Kidney (tissue), 14 donors: ENCODE measurements around the gene PLTP. TPM values are rescaled to one million over a fixed set of nuclear protein-coding genes. Genes with fewer than 3 reads are reported as not detected.
A peak's percentile ranks its signal among the peaks of the same experiment; 100 is the strongest.

ENCODE experiments used
- DNase-seq, 5 donors: peaks; one replicate each; pipeline ENCODE4 v3.0.0-alpha.2; 2013 to 2020
- FAIRE-seq: peaks from 2 replicates; lab custom pipeline; 2012; peaks lifted over from hg19 to GRCh38; lab: Jason Lieb, UNC
- H3K27ac ChIP-seq, 2 donors: one replicate each; pipeline ENCODE4 v1.7.0; 2013; ENCODE audit warnings: low read depth in 2 of 2, low read length in 2 of 2, inconsistent platforms in 1 of 2
- H3K27me3 ChIP-seq: one replicate; pipeline ENCODE4 v1.7.1; 2013; ENCODE audit warnings: low read length, inconsistent platforms; ENCODE audit not compliant: control insufficient read depth, insufficient read depth
- H3K36me3 ChIP-seq, 3 donors: one replicate each; pipeline versions ENCODE4 v1.7.0 to v1.7.1; 2013; ENCODE audit warnings: low read length in 3 of 3, control low read depth in 1 of 3, inconsistent platforms in 1 of 3; ENCODE audit not compliant: insufficient read depth in 3 of 3, control insufficient read depth in 2 of 3
- H3K4me1 ChIP-seq, 3 donors: one replicate each; pipeline versions ENCODE4 v1.7.0 to v1.7.1; 2013; ENCODE audit warnings: low read length in 3 of 3, inconsistent platforms in 1 of 3, low read depth in 1 of 3; ENCODE audit not compliant: control insufficient read depth in 2 of 3, insufficient read depth in 2 of 3
- H3K4me3 ChIP-seq, 3 donors: one replicate each; pipeline versions ENCODE4 v1.7.0 to v1.8.1; 2013; ENCODE audit warnings: low read length in 3 of 3, control low read depth in 1 of 3, inconsistent platforms in 1 of 3
- H3K9ac ChIP-seq, 3 donors: one replicate each; pipeline versions ENCODE4 v1.7.0 to v1.7.1; 2013; ENCODE audit warnings: low read length in 3 of 3, control low read depth in 1 of 3, inconsistent platforms in 1 of 3
- H3K9me3 ChIP-seq, 3 donors: one replicate each; pipeline versions ENCODE4 v1.7.0 to v1.7.1; 2013; ENCODE audit warnings: low read length in 3 of 3, control low read depth in 1 of 3, inconsistent platforms in 1 of 3; ENCODE audit not compliant: control insufficient read depth in 2 of 3, insufficient read depth in 1 of 3
- intact Hi-C: fragments of 100-400 bp; cut with DNase I; formaldehyde crosslinking; loops from one replicate; pipeline ENCODE4 v1.11.1; 2022
- polyA plus RNA-seq: library from polyadenylated mRNA; stranded (reverse); fragments of 350-450 nt; fragmentation: Illumina TruSeq; extraction: RNeasy Lipid Tissue Mini Kit (QIAGEN cat#74804); gene quantifications from one replicate; pipeline ENCODE4 v1.2.3, GENCODE V29; 2014; ENCODE audit warnings: low read depth, low replicate concordance; ENCODE audit not compliant: insufficient read depth
- total RNA-seq: library from RNA; stranded (reverse); fragmentation: NEBNext Ultra II Directional; extraction: Animal tissue kit (Norgen Biotek cat#: 25700); gene quantifications from one replicate; pipeline ENCODE4 v1.2.1, GENCODE V29; 2021
- TF ChIP-seq, protein P1 (sequence below): IDR thresholded peaks from 3 replicates; pipeline ENCODE4 v1.5.1; 2012; ENCODE audit warnings: mild to moderate bottlenecking, moderate library complexity, borderline replicate concordance; ENCODE audit not compliant: insufficient read depth; ENCODE audit errors: extremely low read depth
- donor health status: control.
- donor health status: control.
- donor health status: control.
- donor health status: control.
- donor health status: control.
- donor health status: DM: yes; HTN: yes; CAD: no.
- donor health status: Normal renal cell carcinoma (clear cell type).

Gene PLTP
- total and polyA plus RNA-seq, 2 donors from 2014 or later = 345 to 790 TPM

DNA sequence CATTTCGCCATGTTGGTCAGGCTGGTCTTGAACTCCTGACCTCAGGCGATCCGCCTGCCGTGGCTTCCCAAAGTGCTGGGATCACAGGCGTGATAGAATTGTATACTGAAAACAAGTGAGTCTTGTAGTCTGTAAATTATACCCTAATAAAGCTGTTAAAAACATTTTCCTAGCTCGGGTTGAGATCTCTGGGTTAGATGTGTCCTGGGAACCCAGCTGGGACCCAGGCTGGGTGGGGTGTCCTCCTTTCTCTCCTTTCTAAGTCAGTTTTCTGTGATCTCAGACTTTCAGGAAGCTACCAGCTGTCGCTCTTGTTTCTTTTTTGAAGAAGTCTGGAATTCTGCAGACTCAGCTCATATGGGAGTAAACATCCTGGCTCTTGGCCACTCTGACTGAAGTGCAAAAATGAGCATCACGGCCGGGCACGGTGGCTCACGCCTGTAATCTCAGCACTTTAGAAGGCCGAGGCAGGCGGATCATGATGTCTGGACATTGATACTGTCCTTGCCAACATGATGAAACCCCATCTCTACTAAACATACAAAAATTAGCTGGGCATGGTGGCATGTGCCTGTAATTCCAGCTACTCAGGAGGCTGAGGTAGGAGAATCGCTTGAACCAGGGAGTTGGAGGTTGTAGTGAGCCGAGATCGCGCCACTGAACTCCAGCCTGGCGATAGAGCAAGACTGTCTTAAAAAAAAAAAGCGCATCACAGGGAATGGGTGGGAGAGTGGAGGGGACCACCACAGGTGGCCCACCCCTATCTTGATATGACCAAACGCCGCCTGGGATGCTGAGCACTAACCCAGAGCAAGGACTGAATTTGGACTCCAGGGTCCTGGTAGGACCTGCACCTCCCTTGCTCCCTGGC lies 12.7 kb upstream of the PLTP start:
- peak overlapping the region in 1 of 3 donors; percentile 12 for H3K9ac ChIP-seq
- intact Hi-C loops = no loop called here

DNA sequence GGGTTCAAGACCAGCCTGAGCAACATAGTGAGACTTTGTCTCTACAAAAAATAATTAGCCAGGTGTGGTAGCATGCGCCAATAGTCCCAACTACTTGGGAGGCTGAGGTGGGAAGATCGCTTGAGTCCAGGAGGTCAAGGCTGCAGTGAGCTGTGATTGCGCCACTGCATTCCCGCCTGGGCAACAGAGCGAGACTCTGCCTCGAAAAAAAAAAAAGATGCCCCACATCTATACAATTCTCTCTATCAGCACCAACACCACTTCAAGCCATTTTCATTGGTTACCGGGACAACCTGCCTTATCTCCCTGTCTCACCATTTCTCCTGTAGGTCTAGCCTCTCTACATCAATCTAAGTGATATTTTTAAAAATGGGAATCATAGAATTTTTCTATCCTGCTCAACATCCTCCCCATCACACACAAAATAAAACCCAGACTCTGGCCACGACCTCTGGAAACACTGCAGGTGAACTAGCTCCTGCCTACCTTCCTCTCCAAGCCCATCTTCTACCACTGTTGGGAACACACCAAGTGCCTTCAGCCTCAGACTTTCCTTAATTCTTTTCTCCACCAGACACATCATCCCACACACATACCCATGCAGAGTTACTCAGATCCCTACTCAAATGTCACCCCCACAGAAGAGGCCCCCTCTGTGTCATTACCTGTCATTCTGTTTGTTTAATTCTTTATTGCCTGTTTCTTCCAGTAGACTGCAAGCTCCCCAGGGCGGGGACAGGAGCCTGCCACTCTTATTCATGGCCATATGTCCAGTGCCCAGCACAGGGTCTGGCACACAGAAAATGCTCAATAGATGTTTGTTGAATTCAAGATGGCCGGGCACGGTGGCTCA lies 9.6 kb upstream of the PLTP start:
- Histone ChIP-seq H3K4me1 (peaks cover 0 to 19% (median 12%) of the 10 kb centered on the region in 3 donors), H3K27me3 (no peaks in the 10 kb centered on the region), H3K4me3 (no peak overlapping the region), H3K9me3 (no peaks in the 10 kb centered on the region), H3K36me3 (no peaks in the 10 kb centered on the region), H3K27ac (peak overlapping the region in 1 of 2 donors; percentile 3), H3K9ac (no peak overlapping the region)
- no peak for FAIRE-seq
- intact Hi-C loops = no loop called here
- peak in 3 of 5 donors; percentile 41 to 57 (median 53) for DNase-seq
- TF ChIP-seq, protein P1, sequence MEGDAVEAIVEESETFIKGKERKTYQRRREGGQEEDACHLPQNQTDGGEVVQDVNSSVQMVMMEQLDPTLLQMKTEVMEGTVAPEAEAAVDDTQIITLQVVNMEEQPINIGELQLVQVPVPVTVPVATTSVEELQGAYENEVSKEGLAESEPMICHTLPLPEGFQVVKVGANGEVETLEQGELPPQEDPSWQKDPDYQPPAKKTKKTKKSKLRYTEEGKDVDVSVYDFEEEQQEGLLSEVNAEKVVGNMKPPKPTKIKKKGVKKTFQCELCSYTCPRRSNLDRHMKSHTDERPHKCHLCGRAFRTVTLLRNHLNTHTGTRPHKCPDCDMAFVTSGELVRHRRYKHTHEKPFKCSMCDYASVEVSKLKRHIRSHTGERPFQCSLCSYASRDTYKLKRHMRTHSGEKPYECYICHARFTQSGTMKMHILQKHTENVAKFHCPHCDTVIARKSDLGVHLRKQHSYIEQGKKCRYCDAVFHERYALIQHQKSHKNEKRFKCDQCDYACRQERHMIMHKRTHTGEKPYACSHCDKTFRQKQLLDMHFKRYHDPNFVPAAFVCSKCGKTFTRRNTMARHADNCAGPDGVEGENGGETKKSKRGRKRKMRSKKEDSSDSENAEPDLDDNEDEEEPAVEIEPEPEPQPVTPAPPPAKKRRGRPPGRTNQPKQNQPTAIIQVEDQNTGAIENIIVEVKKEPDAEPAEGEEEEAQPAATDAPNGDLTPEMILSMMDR = no peak

More for the DNA sequence above, 12.7 kb upstream of the PLTP start:
- Histone ChIP-seq H3K36me3 (no peaks in the 10 kb centered on the region), H3K9me3 (no peaks in the 10 kb centered on the region), H3K4me1 (peaks cover 0 to 15% (median 12%) of the 10 kb centered on the region in 3 donors), H3K27ac (peak overlapping the region; percentile 37 to 90), H3K4me3 (peak overlapping the region in 1 of 3 donors; percentile 32), H3K27me3 (no peaks in the 10 kb centered on the region)
- TF ChIP-seq, protein P1 = no peak
- DNase-seq (peak in 3 of 5 donors; percentile 47 to 88 (median 69)), FAIRE-seq (no peak)

DNA sequence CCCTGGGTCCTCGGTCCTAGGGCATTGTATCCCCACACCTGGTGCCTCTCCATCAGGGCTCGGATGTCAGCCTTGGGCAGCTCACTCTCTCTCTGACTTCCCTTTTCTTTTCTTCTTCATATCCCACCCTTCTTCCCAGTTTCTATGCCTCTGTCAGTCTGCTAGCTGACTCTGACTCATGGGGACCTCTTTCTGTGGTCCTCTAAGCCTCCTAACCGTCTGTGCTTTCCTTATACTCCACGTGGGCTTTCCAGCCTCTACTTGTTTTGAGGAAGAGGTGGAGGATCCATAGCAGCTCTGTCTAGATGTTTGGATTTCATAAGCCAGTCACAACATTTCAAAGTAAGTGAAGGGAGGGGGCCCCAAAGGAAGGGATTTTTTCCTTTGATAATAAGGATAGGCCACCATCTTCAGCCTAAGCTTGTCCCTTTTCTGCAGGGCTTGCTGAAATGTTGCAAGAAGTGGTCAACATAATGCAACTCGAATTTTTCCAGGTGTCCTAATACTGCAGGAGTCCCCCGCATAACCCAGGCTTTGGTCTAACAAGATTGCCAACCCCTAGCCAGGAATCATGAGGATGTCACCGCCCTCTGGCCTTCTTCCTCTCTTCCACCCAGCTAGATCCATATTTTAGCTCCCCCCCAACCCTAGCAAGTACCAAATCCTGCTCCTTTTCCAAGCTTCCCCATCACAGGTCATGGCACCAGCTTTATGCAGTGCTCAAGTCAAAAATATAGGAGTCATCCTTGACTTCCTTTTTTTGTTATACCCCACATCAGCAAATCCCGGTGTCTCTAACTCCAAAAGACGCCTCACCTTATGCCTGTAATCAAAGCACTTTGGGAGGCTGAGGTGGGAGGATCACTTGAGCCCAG lies 8.7 kb upstream of the PLTP start:
- H3K27me3 ChIP-seq = no peaks in the 10 kb centered on the region
- TF ChIP-seq, protein P1 = no peak
- H3K36me3 ChIP-seq = no peaks in the 10 kb centered on the region
- H3K4me1 ChIP-seq = peaks cover 0 to 19% (median 12%) of the 10 kb centered on the region in 3 donors
- FAIRE-seq (no peak), DNase-seq (no peak)
- H3K27ac ChIP-seq = peak overlapping the region; percentile 16 to 86
- no peaks in the 10 kb centered on the region for H3K9me3 ChIP-seq
- H3K9ac ChIP-seq = peak overlapping the region in 1 of 3 donors; percentile 16
- intact Hi-C loops = no loop called here
- H3K4me3 ChIP-seq = no peak overlapping the region
